Loucy (cell line): ENCODE results near the gene MAN1A2.

ENCODE experiments used
- EZH2phosphoT487 ChIP-seq: fragments of 200-600 bp; IDR thresholded peaks from 2 replicates; pipeline ENCODE4 v1.6.1; 2018; ENCODE audit warnings: antibody characterized with exemption, mild to moderate bottlenecking, moderate library complexity, borderline replicate concordance
- TF ChIP-seq, protein P1 (sequence below): fragments of 200-600 bp; sonication (generic); conservative IDR thresholded peaks from 2 replicates; pipeline ENCODE4 v1.5.1; 2014; ENCODE audit warnings: mild to moderate bottlenecking, antibody characterized with exemption, low read length

DNA sequence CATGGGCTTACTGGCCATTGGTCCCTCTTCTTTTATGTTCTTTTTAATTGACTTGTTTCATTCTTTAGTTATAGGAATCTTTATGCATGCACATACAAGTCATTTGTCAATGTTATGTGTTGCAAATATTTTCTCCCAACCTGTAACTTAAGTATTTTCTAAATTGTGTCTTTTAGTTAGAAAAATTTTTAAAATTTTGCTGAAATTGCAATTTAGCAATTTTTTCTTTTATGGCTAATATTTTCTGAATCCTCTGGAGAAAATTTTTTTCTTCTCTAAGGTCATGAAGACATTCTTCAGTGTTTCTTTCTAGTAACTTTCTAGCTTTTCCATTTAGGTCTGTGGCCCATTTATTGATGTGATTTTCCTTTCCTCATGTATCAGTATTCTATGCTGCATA, 189.7 kb downstream of the MAN1A2 start:
- TF ChIP-seq, protein P1, sequence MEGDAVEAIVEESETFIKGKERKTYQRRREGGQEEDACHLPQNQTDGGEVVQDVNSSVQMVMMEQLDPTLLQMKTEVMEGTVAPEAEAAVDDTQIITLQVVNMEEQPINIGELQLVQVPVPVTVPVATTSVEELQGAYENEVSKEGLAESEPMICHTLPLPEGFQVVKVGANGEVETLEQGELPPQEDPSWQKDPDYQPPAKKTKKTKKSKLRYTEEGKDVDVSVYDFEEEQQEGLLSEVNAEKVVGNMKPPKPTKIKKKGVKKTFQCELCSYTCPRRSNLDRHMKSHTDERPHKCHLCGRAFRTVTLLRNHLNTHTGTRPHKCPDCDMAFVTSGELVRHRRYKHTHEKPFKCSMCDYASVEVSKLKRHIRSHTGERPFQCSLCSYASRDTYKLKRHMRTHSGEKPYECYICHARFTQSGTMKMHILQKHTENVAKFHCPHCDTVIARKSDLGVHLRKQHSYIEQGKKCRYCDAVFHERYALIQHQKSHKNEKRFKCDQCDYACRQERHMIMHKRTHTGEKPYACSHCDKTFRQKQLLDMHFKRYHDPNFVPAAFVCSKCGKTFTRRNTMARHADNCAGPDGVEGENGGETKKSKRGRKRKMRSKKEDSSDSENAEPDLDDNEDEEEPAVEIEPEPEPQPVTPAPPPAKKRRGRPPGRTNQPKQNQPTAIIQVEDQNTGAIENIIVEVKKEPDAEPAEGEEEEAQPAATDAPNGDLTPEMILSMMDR: no peak
- TF ChIP-seq EZH2phosphoT487: no peak
